CD4-positive, alpha-beta T cell treated with Interleukin-12 subunit alpha and Interleukin-12 subunit beta, for 1 hour (primary cell): Measurements from ENCODE around the gene XPR1.

Source experiments
- DNase-seq: peaks from one replicate; pipeline ENCODE4 v3.0.0-alpha.2; 2020

The XPR1 gene

DNA sequence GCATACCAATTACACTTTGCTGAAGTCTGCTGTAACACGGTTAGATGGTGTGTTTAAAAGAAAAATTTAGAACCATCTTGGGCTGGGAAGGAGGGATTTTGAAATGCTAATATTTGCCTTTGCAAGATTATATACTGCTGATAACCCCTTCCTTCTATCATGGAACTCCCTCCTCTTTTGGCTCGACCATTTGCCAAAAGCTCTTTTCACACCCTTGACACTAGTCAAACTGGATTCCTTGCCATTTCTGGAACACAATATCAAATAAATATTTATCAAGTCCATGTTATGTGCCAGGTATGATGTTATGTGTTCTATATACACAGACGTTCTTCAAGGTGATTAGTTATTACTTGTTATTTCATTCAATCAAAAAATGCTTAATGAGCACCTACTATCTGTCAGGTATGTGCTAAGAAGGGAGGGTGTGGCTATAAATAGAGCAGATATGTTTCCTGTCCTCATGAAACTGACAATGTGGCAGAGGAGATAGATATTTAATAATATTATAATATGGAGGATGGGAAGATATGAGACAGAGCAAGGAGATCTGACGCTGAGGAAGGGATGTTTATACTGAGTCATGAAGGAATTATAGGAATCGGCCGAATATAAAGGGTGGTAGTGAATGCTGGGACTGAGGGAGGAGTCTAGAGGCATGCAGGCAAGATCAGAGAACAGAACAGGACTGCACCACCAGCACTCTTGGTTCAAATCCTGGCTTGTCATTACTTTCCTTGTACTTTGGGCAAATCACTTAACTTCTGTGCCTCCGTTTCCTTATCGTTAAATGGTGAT, 16.1 kb upstream of the XPR1 start:
- no peak for DNase-seq

DNA sequence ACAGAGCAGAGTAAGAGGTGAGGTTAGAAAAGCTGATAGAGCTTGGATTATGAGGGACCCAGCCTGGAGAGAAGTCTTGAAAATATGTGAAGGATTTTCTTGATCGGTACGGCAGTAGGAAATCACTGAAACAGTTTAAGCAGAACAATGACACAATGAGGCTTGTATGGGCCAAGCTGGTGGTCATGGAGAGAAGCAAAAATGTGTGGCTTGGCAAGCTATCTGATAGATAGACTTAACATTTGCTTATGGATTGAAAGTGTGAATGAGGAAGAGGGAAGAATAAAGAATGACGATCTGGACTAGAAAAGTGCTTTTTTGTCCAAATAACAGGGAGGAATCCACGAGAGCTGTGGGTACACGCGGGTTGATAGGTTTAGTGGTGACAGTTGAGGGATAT, 15.4 kb upstream of the XPR1 start:
- DNase-seq: no peak

DNA sequence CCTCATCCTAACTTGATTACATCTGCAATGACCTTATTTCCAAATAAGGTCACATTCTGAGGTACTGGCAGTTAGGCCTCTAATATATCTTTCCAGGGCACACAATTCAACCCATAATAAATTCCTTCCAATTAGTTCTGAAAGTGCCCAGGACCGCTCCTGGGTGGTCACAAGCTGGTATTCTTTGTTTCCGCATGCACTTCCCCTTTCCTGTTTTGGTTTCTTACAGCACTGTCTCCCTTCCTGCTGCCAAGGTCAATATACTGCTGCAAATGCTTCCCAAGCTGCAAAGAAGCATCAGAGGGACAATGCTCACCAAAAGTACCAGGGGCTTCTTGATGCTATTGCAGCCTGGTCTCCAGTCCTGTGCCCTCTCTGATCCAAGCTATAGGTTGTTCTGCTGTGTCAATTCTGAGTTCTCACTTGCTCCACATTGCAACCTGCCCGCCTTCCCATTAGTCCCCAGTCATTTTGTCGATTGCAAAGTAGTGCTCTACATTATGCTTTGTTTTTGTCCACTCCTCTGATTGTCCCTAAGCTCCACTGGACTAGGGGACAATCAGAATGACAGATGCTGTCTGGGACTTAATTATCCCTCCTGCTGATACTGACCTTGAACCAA, 13.9 kb upstream of the XPR1 start:
- DNase-seq: no peak

DNA sequence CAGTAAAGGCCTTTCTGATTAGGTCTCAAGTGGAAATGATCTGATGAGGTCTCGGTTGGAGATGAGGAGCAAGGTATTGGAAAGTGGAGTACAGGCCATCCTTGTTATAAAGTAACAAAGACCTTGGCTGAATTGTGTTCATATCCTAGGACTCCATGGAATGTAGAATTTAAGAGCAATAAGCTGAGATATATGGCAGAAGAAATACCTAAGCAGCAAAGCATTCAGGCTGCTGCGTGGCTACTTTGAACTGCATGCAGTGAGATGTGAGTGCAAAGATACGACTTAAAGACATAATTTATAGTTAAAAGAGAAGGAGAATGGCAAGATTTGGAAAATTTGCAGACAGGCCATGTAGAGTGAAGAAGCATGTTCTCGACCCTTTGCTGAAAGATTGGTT, 11.2 kb upstream of the XPR1 start:
- no peak for DNase-seq

DNA sequence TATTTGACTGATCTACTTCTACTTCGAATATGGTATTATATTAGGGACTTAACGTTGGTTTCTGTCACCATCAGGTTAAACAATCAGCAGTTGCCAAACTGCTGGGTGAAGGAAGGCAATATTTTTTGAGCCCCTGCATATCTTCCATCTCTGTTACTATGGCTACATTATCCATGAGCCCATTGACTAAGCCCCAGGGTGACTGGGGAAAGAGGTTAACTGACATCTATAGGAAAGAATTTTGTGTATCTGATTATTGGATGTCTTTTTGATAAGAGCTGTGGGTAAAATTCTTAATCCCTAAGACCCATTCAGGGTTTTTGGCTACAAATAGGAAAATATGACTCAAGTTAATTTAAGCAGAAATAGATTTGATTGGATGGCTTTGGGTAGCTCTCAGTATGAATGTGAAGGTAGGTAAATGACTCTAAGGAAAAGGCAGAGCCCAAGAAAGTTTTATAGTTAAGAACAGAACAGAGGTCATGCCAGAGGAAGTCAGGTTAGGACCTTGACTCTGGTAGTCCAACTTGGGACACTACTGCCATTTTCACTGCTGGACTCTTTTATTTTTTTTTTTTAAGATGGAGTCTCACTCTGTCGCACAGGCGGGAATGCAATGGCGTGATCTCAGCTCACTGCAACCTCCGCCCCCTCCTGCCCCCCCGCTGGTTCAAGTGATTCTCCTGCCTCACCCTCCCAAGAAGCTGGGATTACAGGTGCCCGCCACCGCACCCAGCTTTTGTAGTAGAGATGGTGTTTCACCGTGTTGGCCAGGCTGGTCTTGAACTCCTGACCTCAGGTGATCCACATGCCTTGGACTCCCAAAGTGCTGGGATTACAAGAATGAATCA, 8.9 kb upstream of the XPR1 start:
- no peak for DNase-seq

DNA sequence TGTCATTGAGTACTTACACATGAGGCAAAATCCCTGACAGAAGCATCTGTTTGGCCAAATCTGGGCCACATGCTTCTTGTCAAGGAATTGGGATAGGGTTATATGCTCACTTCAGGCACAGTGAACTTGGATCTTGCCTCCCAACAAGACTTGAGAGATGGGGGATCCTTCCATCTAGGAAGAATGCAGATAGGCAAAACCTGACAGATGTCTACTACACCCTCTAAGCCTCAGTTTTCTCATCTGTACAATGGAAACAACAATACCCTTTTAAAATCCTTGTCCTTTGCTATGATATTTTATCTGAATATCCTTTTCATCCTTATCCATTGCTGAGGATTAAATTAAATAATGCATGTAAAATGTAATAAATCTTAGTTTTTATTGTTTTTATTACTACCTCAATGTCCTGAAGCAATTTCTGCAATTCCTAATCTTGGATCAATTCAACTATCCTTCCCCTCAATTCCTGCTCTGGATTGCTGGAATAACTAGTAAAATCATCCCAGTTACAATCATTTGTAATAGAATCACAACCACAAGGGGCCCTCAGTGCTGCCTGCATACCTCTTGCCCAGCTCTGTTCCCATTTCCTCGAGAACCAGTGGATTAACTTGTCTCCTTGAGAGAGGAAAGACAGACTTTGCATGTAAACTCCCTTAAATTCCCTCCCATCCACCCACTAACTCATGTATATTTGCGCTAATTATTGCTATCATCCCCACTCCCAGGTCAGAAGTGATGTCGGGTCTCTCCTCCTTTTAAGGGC, 8.1 kb upstream of the XPR1 start:
- DNase-seq: no peak

DNA sequence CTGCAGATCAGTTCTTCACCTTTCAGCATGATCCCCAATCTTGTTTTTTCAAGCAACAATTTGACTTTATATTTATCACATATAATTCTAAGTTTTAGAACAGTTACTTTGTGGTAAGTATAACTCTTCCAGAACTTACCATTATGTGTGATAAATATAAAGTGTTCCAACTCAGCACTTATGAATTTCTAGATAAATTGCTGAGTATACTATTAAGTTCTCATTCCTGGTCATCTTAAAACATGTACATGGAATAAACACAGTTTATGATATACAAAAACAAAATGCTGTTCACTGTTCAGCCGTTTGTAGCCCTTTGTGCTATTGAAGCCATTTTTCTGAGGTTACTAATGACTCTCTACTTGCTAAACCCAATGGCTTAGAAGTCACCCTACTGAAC, 5.1 kb upstream of the XPR1 start:
- no peak for DNase-seq

DNA sequence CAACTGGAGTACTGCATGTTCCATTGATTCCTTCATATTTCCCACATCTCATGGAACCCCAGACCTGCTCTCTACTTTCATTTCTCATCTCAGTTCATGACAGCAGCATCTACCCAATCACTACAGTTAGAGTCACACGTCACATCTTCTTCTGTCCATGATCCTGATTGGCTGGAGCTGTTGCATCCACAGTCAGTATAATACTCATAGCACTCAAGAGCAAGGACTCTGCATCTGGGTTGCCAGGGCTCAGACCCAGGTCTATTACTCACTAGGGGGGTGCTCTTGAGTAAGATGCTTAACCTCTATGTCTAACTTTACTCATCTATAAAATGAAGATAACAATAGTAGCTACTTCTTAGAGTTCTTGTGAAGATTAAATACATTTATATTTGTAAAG, 4.4 kb upstream of the XPR1 start:
- no peak for DNase-seq

DNA sequence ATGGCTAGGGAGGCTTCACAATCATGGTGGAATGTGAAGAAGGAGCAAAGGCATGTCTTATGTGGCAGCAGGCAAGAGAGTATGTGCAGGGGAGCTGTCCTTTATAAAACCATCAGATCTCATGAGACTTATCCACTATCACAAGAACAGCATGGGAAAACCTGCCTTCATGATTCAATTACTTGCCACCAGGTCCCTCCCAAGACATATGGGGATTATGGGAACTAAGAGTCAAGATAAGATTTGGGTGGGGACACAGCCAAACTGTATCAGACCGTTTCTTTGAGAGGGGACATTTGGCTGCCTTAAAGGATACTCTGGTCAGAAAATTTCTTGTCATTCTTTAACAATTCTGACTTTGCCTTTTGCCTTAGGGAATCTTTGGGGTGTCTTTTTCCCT, 3.2 kb upstream of the XPR1 start:
- DNase-seq: no peak

DNA sequence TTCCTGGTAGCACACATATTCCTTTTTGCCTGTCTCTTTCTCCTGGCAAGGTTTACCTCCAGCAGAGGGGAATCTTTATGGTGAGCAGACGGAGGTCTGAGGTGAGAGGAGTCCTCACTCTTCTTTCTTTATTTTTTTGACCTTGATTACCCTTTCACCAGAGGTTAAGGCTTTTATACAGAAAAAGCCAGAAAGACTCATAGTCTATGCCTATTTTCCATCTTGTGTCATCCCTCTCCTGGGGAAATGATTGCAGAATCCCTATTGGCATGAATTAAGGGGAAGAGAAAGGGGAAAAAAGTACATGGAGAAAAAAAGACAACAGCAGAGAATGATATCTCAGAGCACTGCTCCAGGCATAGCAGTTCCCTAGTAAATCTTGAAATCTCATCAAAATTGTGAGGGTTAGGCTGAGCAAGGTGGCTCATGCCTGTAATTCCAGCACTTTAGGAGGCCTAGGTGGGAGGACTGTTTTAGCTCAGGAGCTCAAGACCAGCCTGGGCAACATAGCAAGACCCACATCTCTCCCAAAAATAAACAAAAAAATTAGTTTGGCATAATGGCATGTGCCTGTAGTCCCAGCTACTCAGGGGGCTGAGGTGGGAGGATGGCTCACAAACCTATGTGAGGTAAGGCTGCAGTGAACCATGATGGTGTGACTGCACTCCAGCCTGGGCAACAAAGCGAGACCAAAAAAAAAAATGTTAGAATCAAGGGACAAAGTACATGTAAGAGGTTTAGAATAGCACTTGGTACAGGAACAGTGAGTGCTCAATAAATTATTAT, 1.2 kb upstream of the XPR1 start:
- no peak for DNase-seq

DNA sequence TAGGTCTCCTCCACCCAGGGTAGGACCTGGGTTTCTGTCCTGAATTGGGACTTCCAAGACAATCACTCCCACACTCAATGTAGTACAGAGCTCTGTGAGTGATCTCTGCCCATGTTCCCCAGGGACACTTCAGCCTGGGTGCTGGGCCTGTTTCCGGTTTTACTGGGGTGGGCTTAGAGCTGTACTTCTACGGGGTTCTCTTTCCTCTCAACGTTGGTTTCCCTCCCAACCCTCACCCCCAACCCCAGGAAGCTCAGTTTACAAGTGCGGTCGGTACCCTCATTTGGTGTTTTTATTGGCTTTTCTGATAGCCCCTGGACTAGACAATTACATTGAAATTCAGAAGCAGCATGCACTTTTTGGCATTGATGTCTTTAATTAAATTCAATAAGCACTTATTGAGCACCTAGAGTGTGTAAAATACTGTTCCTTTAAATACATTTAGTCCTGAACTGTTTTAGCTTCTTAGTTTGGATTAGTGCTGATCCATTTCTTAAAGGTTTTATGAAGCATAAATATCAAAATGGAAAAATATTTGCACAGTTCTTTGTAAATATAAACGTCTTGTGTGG, 542 bp upstream of the XPR1 start:
- no peak for DNase-seq

DNA sequence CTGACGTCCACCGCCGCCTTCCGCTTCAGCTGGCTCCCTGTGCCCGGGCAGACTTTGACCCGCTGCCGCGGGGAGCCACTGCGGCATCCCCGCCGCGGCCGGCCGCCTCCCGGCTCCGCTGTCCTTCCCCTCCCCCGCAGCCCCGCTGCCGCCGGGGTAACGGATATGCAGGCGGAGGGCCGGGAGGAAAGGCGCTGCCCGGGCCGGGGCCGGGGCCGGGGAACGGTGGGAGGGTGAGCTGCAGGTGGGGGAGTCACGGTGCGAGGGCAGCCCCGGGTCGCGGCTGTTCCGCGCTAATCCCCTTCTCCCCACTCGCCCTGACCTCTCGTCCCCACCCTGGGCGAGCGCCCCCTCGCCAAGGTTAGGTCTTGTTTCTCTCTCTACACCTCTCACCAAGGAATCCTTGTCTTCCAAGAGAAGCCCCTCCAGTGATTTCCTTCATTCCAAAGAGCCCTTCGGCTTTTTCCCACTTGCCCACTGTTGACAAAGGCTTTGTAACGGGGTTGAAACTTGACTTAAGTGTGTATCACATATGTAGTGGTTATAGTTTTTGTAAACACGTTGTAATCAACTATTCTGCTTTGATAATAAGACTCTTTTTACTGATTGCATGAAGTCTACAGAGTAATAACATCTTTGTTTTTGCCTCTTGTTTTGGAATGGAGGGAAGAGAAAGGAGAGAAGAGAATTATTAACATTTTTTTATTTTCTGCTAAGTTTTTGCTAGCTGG, 669 bp downstream of the XPR1 start:
- peak; percentile 61 for DNase-seq

DNA sequence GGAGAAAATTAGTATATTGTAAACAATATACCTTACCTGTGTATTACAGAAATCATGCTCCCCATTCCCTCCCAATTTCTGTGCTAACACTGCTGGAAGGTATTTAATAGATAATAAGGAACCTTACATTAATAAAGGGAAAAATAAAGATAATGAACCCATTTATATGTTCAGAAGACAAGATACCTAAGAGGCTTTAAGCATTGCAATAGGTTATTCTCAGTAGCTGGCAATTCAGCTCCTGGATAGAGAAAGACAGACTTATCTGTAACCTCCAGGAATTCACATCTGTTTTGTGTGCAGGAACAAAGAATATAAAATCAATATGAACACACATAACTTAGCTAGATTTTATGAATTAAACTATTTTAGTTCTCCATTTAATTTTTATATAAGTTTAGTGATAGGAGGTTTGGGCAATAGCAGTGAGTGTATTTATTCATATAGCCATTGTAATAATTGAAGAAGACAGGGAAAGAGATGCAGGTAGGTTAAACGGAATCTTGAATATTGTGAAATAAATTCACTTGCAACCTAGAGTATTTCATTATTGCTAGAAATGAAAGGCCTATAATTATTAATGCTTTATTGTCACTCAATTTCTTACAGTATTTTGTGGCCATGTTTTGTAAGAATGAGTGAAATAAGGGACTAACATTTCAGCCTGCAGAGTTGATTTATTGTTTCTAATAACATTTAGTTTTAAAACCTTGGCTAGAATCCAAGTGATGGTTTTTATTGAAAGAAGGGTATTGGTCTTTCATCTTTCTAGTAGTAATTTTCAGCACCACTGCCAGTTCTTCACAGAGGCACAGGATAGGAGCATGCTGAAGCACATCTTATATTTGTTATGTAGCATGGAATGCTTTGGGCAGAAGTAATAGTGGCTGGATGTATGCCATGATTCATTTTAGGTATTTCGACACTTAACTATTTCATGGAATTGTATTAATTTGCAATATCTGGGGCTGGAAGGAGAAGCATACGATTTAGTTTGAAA, 1.5 kb downstream of the XPR1 start:
- DNase-seq: no peak

DNA sequence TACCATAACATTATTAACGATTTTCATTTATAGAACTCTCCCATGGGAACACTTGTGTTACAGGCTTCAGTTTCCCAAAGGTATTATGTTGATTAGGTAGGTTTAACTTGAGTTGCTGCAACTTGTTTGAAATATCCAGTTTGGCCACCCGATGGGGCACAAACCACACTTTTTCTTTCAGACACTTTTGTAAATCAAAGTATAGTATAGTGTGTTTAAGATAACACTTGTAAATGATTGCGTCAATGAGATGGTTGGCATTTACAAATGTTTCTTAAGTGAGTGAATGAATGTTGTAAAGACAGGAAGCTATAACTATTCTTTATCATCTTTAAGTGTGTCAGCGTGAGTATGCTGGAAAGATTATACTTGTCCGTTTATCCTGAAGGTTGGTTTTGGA, 4.3 kb downstream of the XPR1 start:
- DNase-seq: no peak

DNA sequence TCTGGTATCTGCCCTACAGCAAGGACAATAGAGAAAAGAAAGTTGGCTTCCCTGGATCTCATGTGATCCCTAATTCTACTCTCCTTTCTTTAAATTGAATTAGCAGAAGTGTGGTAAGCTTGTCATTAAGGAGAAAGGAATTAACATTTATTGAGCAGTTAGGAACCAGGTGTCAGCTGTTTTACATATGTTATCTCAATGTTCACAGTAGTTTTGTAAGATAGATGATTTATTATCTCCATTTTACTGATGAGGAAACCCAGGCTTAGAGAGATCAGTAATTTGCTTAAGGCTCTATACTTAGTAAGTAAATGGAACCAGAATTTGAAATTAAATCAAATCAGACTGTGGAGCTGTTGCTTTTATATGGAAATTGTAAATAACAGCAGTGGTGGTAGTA, 8.0 kb downstream of the XPR1 start:
- DNase-seq: no peak

DNA sequence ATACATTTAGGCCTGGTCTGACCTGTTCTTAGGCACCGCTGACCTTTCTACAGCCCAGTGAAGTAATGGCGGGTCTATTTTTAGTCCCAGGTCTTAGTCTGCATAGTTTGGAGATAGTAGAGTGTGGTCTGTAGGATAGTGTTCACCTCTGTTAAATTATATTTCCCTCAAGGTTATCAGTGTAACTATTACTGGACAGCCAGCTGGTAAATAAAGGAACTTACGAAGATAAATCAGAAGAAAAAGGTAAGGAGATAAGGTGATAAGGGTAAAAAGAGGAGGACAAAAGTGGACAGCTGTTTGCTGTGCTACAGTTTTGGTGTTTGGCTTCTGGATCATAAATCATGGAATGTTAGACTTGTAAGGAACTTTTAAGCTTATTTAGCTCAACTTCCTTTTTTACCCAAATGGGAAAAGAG, 8.7 kb downstream of the XPR1 start:
- DNase-seq: no peak

DNA sequence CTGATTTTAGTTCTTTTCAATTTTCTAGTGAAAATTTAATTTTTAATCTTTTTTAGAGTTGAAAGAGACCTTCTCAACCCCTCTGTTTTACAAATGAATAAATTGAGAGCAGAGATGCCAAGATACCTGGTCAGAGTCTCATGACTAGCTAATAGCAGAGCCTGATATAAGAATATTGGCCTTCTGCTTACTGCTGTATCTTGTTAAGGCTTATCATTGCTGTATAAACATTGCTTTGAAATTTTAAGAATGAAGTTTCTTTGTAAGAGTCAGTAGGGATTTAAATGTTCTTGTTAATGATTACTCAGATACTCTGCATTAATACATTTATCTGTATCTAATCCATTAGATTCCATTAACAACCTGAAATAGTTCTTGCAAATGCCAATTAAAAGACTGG, 9.8 kb downstream of the XPR1 start:
- DNase-seq: no peak

DNA sequence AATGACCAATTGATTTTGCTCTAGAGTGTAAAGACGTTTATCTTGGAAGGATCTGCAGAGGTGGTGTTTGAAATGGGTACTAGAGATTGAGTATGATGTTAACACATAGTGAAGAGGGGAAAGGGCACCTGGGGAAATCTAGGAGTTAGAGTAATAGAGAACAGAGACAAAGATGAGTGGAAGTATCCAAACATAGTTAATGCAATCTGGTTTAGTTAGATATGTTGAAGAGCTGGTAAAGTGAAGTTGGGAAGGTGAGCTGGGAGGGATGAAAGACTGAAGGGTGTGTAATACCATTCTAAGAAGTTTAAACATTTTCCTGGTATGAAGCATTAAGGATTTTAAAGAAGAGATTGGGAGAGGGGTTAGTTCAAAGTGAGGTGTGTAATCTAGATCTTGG, 11.0 kb downstream of the XPR1 start:
- no peak for DNase-seq

DNA sequence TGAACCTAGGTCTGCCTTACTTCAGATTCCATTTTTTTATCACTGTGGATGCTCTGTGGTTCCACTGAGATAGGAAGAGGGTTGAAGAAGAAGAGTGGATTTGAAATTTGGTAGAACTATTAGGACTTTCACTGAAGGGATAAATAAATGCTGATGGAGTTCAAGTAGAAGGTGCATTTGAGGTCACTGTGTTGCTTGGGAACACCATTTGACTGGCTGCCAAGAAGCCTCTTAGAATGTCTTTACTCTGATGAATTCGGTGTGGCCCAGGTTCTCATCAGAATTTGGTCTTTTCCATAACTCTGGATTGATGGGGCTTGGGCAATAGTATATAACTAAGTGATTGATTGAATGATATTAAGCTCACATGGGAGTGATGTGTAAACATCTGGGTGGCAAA, 11.9 kb downstream of the XPR1 start:
- DNase-seq: no peak
